ENCODE measurements around the gene UBXN10.

DNA sequence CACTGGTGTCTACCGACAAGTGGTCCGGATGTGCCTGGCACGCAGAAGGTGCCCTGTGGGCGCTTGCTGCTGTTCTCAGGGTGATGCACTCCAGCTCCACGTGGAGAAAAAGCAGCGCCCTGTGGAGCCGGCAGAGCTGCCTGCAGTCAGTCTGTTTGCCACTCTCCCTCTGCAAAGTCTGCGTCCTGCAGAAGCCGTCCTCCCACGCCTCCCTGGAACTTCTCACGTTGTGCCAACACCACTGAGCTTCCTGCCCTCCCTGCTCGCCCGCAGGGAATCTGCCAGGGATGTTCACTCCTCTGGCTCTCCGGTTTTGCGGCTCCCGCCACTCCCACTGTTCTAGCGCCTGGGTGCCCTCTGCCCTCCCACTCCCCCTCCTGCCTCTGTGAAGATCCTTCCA is 19.8 kb upstream of the UBXN10 start:
- TF ChIP-seq, protein P1, sequence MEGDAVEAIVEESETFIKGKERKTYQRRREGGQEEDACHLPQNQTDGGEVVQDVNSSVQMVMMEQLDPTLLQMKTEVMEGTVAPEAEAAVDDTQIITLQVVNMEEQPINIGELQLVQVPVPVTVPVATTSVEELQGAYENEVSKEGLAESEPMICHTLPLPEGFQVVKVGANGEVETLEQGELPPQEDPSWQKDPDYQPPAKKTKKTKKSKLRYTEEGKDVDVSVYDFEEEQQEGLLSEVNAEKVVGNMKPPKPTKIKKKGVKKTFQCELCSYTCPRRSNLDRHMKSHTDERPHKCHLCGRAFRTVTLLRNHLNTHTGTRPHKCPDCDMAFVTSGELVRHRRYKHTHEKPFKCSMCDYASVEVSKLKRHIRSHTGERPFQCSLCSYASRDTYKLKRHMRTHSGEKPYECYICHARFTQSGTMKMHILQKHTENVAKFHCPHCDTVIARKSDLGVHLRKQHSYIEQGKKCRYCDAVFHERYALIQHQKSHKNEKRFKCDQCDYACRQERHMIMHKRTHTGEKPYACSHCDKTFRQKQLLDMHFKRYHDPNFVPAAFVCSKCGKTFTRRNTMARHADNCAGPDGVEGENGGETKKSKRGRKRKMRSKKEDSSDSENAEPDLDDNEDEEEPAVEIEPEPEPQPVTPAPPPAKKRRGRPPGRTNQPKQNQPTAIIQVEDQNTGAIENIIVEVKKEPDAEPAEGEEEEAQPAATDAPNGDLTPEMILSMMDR (IDR thresholded peaks at IDR 0.05; ENCODE audit: low read length) = no peak
- no peak for TF ChIP-seq EZH2 (optimal IDR thresholded peaks at IDR 0.05; ENCODE audit: low read depth, low read length)

Measured in MM.1S (cell line).